HG03066 (cell line): ENCODE data around the gene ITGA4.

Experiments used
- ATAC-seq: cut with Tn5 transposase; IDR thresholded peaks from one replicate; pipeline ENCODE4 v1.9.1; 2021; ENCODE audit warnings: low read depth; ENCODE audit not compliant: unreplicated experiment

The ITGA4 gene

DNA sequence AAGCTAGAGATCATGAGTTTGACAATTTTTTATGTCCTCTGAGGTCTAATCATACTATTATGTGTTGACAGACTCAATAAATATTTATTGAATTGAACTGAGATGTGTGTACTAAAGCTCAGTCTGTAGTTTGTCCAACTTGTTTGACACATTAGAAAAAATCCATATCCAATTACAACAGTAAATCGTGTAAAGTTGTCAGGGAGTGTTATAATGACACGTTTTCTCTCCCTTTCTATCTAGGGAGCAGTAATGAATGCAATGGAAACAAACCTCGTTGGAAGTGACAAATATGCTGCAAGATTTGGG is 28.4 kb downstream of the ITGA4 start:
- no peak for ATAC-seq

DNA sequence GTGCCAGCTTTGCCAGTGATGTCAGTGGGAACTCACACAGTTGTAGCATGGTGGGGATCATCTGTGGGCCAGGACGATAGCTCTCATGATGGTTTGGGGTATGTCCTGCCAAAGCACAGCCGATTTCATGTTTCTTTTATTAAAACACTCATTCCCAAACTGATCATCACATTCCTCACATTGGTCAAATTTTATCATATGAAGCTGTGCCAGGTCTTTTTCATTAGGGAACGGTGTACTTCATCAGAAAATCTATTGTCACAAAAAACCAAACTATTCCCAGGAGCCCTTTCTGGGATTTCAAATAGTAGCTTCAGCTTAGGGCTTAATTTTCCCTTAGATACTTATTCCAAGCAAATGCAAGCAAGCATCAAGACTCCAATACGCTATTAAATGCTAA is 42.0 kb downstream of the ITGA4 start:
- no peak for ATAC-seq

DNA sequence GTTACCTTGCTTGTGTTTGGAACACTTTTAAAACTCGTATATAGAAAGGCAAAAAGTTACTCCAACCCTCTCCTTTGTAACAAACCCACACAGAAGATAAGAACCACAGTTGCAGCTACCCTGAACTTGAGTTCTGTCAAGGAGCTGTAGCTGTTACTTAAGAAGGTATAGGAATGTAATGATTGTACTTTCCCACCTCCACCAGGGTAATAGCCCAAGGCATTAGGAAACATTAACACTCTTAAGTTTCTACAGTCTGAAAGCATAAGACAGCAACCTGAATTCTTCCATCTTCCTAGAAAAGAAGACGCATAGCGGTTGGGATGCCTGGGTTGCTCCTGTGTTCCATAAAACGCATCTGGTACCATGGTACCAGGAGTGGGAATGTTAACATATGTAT is 43.0 kb downstream of the ITGA4 start:
- no peak for ATAC-seq

DNA sequence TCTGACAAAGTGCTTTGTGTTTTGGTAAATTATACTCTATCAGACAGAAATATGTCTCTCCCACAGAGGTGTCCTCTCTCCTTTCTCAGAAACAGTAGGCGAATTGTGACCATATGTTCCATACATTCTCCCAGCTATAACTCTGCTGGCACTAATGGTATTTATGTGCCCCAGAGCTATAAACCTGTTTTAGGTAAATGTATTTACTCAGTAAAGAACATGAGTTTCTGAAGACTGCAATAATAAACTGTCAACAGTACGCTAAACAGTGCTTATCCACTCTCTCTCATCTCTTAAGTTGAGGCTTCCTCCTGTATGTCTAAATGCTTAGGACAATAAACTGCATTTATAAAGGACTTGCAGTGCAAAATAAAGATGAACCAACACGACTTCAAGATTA is 58.5 kb downstream of the ITGA4 start:
- ATAC-seq = no peak

DNA sequence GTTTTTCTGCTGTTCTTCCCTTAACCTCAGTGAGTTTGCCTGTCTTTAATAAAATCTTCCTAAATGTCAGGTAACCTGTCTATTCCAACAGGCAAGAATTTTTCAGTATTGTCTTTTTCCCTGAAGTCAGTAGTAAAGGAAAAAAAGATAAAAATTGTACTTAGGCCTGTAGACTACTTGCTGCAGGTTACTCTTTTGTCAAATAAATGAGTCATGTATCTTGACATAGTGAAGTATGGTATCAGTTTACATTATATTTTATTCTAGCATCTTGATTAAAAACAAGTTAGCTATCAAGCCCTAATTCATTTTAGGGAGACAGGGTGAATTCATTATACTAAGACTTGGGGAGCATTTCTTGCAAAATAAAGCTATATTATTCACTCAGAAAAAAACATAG is 59.8 kb downstream of the ITGA4 start:
- ATAC-seq = no peak

DNA sequence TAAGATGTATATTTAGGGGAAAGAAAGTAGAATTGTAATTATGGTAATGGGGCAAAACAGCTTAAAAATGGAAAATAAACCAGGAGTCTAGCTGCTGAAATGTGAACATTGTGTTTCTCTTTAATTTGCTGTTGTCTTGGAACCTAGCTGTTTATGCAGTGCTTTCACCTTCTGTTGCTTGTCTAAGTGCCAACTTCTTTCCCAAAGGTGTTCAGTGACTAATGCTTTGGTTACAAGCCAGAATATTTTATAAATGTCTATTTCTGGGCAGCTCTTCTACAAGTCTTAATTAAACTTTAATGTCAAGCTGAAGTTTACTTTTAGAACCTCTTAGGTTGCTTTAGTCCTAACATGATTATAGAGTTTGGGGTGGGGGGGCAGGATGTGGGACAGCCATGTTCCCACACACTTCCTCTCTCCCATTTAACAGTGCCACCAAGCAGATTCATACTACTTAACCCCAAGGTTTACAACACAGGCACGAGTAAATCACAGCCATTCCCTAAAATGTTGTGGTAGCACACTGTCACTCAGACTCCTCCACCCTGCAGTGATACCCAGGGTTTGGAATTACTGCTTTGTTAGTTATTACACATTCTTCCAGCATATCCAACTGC is 60.6 kb downstream of the ITGA4 start:
- ATAC-seq = no peak

DNA sequence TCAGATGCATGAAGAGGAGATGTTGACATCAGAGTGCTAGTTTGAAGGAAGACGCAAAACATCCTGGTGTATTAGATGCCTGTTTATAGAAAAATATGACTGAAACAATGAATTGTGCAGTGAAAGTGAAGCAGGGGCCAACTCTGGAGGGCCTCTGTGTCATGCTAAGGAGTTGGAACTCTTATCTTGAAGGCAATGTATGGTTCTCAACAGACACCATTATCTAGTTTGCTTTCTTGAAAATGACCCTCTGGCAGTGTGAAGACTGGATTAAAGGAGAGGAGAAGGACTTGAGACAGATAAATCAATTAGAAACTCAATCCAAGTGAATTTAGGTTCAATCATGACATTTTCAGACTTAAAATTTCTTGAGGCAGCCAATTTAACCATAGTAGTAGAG is 63.1 kb downstream of the ITGA4 start:
- ATAC-seq = no peak

DNA sequence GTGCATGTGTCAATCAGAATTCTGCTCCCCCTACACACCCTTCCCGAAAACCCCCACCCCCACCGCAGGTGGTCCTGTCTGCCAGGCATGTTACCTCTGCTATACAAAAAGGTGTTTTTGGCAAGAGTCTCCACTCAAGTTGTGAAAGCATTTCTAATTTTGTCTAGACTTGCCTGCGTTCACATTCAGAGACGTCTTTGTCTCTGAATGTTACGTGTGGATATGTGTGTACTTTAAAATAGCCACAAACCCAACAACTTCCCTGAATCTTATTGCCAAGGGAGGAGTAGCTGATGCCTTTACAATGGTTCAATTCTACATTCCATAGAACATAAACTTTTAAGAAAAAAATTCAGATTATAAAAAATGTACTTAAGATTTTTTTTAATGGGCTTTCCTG is 66.6 kb downstream of the ITGA4 start:
- ATAC-seq = no peak

DNA sequence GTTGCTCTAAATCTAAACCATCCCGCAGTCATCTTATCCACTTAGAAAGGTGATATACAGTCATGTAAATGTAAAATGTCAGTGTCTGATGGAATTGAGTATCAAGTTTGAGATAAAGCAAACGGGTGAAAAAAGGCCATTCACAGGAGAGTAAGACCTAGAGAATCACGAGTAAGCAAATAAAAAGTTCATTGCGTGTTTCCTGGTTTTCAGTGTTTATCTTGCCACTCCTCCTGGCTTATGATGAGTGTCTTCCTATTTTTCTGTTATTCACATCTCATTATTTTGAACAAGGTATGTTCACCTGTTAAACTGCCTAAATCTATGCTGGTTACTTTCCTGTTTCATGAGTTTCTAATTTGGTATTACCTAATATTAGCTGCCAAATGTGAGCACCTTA is 68.8 kb downstream of the ITGA4 start:
- ATAC-seq = no peak

DNA sequence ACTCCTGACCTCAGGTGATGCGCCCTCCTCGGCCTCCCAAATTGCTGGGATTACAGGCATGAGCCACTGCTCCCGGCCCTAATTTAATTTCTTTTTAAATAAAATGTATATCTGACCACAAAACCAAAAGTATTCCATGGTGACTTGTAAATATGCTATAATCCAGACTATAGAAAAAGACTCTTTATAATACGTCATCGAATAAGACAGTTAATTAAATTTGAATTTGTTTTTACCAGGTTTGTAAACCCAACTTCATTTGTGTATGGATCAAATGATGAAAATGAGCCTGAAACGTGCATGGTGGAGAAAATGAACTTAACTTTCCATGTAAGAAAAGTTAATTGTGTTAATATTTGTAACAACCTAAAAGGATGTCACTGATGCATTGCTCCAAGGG is 69.9 kb downstream of the ITGA4 start:
- no peak for ATAC-seq

DNA sequence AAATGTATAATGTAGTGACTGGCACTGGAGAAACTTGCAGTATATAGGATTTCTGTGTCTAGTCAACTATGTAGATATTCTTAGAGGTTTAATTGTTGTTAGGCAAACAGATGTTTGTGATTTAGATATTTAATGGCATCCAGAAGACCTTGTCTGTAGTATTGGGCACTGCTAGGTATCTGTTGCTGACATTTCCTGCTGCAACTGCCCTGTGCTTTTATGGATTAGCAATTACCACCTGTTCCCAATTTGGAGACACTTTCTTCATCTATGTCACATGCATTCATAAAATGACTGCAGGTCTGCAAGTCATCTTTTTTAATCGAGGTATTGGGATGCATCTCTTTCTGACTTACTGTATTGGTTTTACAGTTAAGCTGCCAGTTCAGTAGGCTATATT is 71.3 kb downstream of the ITGA4 start:
- no peak for ATAC-seq

DNA sequence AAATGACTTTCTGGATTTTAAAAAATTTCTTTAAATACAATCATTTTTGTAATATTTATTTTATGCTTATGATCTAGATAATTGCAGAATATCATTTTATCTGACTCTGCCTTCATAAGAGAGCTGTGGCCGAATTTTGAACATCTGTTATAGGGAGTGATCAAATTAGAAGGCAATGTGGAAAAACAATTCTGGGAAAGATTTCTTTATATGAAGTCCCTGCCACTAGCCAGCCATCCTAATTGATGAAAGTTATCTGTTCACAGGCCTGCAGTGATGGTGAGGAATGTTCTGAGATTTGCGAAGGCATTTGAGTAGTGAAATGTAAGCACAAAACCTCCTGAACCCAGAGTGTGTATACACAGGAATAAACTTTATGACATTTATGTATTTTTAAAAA is 79.5 kb downstream of the ITGA4 start:
- no peak for ATAC-seq

DNA sequence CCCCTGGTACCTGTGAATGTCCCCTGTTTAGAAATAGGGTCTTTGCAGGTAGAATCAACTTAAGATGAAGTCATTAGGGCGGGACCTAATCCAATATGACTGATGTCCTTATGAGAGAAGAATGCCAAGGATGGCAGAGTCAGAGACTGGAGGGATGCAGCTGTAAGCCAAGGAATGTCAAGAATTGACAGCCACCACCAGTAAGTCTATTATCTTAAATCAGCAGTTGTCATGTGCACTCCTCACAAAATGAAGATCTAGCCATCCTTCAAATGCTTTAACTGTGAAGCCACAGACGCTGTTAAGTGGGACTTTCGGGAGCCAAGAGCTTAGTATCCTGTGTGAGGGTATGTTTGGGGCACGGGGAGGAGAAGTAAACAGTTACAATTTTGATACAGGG is 83.2 kb downstream of the ITGA4 start:
- ATAC-seq = no peak

DNA sequence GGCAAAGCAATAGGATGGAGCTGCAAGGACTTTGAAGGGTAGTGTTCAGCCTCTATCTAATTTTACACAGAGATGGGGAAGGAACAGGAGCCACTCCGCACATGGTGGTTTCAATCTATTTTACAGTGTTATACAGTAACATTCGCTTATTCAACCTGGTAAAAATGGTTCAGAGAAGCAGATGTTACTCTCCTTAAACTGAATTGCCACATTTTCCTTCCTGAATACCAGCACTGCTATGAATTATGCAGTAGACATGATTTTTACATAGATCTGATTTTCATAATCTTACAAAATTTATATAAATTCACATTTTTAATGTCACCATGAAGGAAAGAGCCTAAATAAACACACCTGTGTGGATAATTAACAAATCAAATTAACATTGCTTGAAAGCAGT is 85.0 kb downstream of the ITGA4 start:
- no peak for ATAC-seq

DNA sequence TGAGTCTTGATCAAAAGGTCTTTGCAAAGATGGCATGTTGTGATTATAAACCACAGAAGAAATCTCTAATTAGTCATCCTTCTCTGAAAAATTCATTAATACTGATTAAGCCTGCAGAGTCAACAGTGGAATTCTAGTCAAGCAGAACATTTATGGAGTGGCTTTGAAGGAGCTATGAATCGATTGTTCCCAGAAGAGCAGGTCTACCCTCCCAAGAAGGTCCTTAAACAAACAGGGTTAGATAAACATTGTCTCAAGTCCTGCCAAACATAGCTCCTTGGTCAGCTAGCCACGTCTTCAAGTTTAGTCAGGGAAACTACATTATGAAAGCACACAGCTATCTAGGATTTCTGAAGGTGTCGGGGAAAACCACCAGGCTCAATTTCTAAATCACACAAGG is 88.9 kb downstream of the ITGA4 start:
- no peak for ATAC-seq

DNA sequence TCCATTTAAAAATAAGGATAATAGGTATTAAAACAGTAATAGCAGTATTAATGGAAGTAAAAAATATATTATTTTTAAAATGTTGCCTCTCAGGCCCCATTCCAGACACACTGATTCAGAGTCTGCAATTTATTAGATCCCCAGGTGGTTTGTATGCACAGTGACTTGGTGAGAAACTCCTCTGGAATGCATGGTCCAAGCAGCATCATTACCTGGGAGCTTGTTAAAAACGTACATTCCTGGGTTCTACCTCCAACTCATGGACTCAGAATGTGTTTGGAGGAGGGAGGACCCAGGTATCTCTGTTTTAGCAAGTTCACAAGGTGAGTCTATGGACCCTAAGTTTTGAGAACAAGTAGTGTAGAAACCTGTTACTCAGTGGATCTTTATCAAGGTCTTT is 95.6 kb downstream of the ITGA4 start:
- ATAC-seq = no peak

DNA sequence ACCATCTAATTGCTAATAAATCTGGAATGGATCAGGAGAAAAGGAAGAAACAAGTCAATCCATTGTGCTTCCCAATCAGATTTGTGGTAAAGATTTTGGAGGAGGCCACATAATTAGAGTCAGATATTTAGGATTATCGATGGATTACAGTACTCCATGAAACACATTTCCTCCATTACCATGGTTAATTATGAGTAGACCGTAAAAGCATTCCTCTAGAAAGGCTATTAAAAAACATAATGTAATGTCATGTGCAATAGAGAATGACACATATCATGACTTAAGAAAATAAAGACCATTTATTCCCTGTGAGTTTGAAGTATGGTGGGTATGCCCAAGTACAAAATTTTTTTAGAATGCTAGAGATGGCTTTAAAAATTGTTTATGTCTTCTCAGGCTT is 96.1 kb downstream of the ITGA4 start:
- ATAC-seq = no peak

DNA sequence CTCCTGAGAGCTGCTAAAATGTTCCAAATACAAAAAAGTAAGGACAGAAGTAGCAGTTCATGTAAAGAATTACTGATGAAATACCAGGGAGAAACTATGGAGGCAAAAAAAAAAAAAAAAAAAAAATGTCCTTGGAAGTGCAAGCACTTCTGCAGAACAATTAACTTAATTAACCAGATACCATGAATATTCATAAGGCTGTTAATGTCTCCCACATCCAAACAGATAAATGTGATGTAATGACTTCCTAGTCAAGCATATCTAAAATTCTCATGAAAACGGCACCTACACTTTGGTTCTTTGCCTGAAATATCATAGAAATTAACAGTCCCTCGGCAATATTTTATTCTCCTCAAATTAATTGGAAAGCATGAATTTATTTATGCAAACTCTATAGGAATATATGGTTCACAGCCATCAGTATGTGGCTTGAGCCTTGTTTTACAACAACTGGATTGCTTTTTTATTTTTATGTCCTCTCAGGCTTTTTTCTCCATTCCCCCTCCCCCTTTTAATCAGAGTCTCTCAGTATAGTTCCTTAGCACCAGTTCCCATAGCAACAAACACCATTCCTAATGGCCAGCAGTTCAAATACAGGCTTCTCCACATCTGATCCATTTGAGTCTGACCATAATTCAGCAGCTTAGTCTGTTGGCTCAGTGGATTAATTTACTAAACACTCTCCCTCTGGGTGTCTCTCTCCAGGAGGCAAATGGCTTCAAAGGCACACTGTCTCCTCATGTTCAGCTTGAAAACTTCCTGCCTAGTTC is 97.1 kb downstream of the ITGA4 start:
- ATAC-seq = no peak

DNA sequence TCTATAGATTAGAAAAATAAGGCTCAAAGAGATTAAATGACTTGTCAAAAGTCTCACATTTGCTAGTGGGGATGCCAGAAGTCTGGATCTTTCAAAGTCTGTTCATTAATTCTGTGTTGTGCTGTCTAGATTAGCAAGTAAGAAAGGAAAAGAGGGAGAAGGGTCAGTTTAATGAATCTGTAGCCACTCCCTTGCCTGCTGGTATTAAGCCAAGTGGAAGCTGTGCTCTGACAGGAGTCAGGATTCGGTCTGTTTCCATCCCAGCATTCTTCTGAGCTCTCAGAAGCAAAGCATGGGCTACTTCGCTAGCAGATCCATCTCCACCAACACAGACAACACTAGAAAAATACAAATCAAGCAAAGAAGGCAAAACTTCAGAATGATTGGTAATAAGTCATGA is 101.2 kb downstream of the ITGA4 start:
- no peak for ATAC-seq

DNA sequence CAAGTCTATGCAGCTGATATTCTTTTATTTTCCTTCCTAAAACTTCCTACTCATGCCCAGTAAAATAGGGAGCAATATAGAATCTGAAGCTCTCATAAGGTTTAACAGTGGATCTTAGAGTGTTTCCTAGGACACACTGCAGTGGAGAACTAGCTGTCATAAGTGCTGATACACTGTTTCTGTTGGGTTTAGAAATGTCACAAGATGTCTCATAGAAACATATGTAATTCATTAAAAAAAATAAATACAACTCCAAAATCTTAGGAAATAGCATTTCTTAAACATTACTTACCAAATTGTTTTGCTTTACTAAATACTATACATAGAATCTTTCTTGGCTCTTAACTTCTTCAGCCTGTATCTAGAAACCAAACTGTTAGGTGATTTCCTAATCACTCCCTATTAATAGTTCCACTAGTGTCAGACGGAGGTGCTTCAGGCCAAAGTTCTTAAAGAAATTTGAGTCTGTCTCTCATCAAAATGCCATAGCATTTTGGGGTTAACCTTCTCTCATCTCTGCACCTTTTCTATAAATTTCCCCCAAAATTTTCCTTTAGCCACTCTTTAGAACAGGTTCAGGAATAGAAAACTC is 106.0 kb downstream of the ITGA4 start:
- no peak for ATAC-seq

DNA sequence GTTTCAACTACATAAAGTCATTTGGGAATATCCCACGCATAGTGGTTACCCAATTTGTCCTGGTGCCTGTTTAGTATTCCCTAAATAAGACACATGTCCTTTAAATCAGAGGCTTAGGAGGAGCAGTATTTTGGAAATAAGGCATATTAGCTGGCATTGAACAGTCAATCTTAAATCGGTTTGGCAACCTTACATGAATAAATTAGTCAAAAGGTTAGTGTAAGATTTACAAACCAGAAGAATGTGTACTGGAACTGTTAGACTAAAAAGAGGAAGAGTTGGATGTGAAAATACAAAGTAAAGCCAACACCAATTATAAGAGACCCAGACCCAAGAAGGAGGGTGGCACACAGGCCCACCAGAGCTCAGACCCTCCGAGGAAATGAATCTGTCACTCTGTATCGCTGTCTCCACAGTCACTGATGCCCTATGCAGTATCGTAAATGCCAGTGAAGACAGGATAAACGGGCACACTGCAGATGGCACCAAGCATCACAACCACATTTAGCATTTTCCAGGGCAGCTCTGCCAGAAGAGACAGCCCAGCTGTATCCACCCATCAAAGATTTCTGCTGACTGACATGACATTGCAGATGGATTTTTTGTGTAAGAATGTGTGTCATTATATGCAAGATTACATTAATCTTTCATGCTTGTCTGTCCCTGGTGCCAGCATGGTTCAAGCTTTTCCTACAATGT is 109.3 kb downstream of the ITGA4 start:
- ATAC-seq = no peak

DNA sequence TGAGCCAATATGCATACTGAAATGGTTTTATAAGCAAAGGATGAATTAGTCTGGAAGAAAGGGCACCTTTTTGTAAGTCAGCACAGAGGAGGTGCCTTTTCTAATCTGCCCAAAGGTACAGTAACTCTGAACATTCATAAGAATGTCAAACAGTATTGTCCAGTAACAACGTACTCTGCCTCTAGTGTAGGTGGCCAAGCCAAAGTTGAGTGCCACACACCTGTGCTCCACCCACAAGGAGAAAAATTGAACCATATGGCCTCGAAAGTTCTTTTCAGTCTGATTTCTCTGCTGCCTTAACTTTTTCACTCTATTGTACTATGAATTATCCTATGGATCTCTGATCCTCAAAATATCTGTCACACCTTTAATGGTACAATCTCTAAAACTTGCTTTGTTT is 112.9 kb downstream of the ITGA4 start:
- no peak for ATAC-seq
